Measurements from ENCODE around the gene PPFIA3. TPM values are rescaled to one million over a fixed set of nuclear protein-coding genes. Genes with fewer than 3 reads are reported as not detected.

PPFIA3 gene
- total RNA-seq, 2 experiments from 2014 or later = 2.0 to 2.8 TPM

DNA sequence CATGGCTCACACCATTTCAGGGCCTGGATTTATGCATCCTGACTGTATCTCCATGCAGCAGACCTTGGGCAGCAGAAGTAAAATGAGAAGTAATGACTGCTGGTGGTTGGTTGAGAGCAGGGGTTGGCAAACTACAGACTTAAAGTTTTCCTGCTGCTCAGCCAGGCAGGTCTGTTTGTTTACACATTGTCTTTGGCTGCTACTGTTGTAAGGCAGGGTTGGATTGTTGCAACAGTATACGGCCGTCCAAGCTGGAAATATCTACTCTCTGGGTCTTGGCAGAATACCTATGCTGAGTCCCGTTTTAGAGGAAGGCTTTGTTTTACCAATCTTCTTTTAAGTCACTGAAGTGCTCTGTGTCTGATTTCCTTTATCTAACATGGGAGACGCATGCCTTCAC lies 20.5 kb upstream of the PPFIA3 start:
- H3K4me3 Mint-ChIP-seq = no peak overlapping the region

DNA sequence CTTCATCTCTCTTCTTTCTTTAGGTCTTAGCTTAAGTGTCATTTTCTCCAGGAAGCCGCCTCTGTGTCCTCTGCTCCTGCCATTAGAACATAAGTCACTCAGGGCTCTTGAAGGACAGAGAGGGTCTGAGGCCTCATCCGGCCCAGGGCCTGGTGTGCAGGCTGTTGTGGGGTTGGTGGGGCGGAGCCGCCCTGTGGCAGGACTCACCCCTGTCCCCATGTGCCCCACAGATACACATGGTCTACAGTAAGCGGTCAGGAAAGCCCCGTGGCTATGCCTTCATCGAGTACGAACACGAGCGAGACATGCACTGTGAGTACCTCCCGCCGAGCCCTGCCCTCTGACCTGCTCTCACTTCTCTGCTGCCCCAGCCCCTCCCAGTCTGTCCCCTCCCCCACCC lies 18.2 kb upstream of the PPFIA3 start:
- intact Hi-C loops (cut with DNase I, micrococcal nuclease) = no loop called here
- CTCF ChIA-PET = interaction anchor here (1.3 kb wide), 1 partner anchor 13 kb away, joined by 5 read pairs; the partner anchor contains the start of gene LIN7B
- H3K9me3 Mint-ChIP-seq = no peaks in the 10 kb centered on the region

More for the DNA sequence above, 20.5 kb upstream of the PPFIA3 start:
- intact Hi-C loops (cut with DNase I, micrococcal nuclease) = loop anchor here (2.0 kb wide), 1 partner anchor 100 kb away; no protein-coding TSS in a partner anchor
- H3K36me3 Mint-ChIP-seq (ENCODE audit: low read depth) = peaks cover 84% of the 10 kb centered on the region
- H3K9me3 Mint-ChIP-seq = no peaks in the 10 kb centered on the region
- no peak overlapping the region for H3K27ac Mint-ChIP-seq
- DNase-seq (no peak), ATAC-seq (ENCODE audit: poor library complexity) (no peak)
- H3K4me1 Mint-ChIP-seq (ENCODE audit: low read depth) = peaks cover 21% of the 10 kb centered on the region
- H3K9me3 ChIP-seq (ENCODE audit: control insufficient read depth in 1 of 2, insufficient read depth in 1 of 2, low read length in 2 of 2) = no peaks in the 10 kb centered on the region
- CTCF ChIA-PET = interaction anchor here (1.4 to 2.7 kb wide), 7 partner anchors 8 to 100 kb away, joined by 3 to 31 read pairs (median 19); partner anchors contain the start of genes LIN7B and SNRNP70
- peaks cover 14% of the 10 kb centered on the region for H3K4me1 ChIP-seq (ENCODE audit: insufficient read depth, low read length)
- H3K4me3 ChIP-seq (ENCODE audit: low read length) = no peak overlapping the region
- no peaks in the 10 kb centered on the region for H3K27me3 Mint-ChIP-seq
- POLR2A ChIA-PET = no interaction called here
- H3K27me3 ChIP-seq (ENCODE audit: control insufficient read depth in 1 of 2, insufficient read depth in 2 of 2, low read length in 2 of 2) = no peaks in the 10 kb centered on the region
- no peak overlapping the region for H3K27ac ChIP-seq (ENCODE audit: low read depth in 1 of 2, low read length in 2 of 2)
- H3K36me3 ChIP-seq (ENCODE audit: insufficient read depth, low read length) = peaks cover 87% of the 10 kb centered on the region
- no peak for TF ChIP-seq CTCF (IDR thresholded peaks at IDR 0.05)

GRCh38 chr19:49102303-49102702 lies 17.0 kb upstream of the PPFIA3 start:
- H3K4me1 Mint-ChIP-seq (ENCODE audit: low read depth) = peaks cover 14% of the 10 kb centered on the region
- DNase-seq (no peak), ATAC-seq (ENCODE audit: poor library complexity) (no peak)
- Histone ChIP-seq H3K4me1 (ENCODE audit: insufficient read depth, low read length) (peaks cover 14% of the 10 kb centered on the region), H3K36me3 (ENCODE audit: insufficient read depth, low read length) (peaks cover 88% of the 10 kb centered on the region), H3K27me3 (ENCODE audit: control insufficient read depth in 1 of 2, insufficient read depth in 2 of 2, low read length in 2 of 2) (no peaks in the 10 kb centered on the region), H3K9me3 (ENCODE audit: control insufficient read depth in 1 of 2, insufficient read depth in 1 of 2, low read length in 2 of 2) (no peaks in the 10 kb centered on the region), H3K27ac (ENCODE audit: low read depth in 1 of 2, low read length in 2 of 2) (no peak overlapping the region), H3K4me3 (ENCODE audit: low read length) (no peak overlapping the region)
- no peaks in the 10 kb centered on the region for H3K27me3 Mint-ChIP-seq
- ChIA-PET POLR2A (no interaction called here), CTCF (interaction anchor here (1.7 kb wide), 1 partner anchor 12 kb away, joined by 4 read pairs; the partner anchor contains the start of gene LIN7B)
- H3K9me3 Mint-ChIP-seq = no peaks in the 10 kb centered on the region
- H3K4me3 Mint-ChIP-seq = no peak overlapping the region
- no peak overlapping the region for H3K27ac Mint-ChIP-seq
- peaks cover 80% of the 10 kb centered on the region for H3K36me3 Mint-ChIP-seq (ENCODE audit: low read depth)
- intact Hi-C loops (cut with DNase I, micrococcal nuclease) = no loop called here
- no peak for TF ChIP-seq CTCF (IDR thresholded peaks at IDR 0.05)

More for the DNA sequence above, 18.2 kb upstream of the PPFIA3 start:
- Mint-ChIP-seq H3K27me3 (no peaks in the 10 kb centered on the region), H3K4me3 (no peak overlapping the region), H3K27ac (no peak overlapping the region), H3K4me1 (ENCODE audit: low read depth) (peaks cover 14% of the 10 kb centered on the region), H3K36me3 (ENCODE audit: low read depth) (peaks cover 80% of the 10 kb centered on the region)
- DNase-seq = no peak
- H3K27ac ChIP-seq (ENCODE audit: low read depth in 1 of 2, low read length in 2 of 2) = no peak overlapping the region
- peaks cover 11% of the 10 kb centered on the region for H3K4me1 ChIP-seq (ENCODE audit: insufficient read depth, low read length)
- H3K36me3 ChIP-seq (ENCODE audit: insufficient read depth, low read length) = peaks cover 84% of the 10 kb centered on the region
- POLR2A ChIA-PET = no interaction called here
- no peak overlapping the region for H3K4me3 ChIP-seq (ENCODE audit: low read length)
- H3K27me3 ChIP-seq (ENCODE audit: control insufficient read depth in 1 of 2, insufficient read depth in 2 of 2, low read length in 2 of 2) = no peaks in the 10 kb centered on the region
- TF ChIP-seq CTCF (IDR thresholded peaks at IDR 0.05) = no peak
- no peak for ATAC-seq (ENCODE audit: poor library complexity)
- no peaks in the 10 kb centered on the region for H3K9me3 ChIP-seq (ENCODE audit: control insufficient read depth in 1 of 2, insufficient read depth in 1 of 2, low read length in 2 of 2)
